Left lung (tissue), 10 donors: Measurements from ENCODE around the gene COL24A1. TPM values are rescaled to one million over a fixed set of nuclear protein-coding genes. Genes with fewer than 3 reads are reported as not detected.

Source experiments
- ATAC-seq: fragments of 200-7000 bp; cut with Tn5 transposase; one replicate; pipeline ENCODE4 v1.9.1; 2020; ENCODE audit warnings: moderate library complexity
- DNase-seq, 4 donors: peaks; one replicate each; pipeline ENCODE4 v3.0.0-alpha.2; 2013 to 2020
- H3K27ac ChIP-seq, 2 donors: fragments of 200-600 bp; sonication (generic) in 1 of 2; one replicate each; pipeline versions ENCODE4 v1.5.0 to v1.8.0; 2020 to 2021
- H3K27me3 ChIP-seq, 2 donors: fragments of 200-600 bp; sonication (generic) in 1 of 2; one replicate each; pipeline versions ENCODE4 v1.5.0 to v1.8.0; 2020 to 2021
- H3K36me3 ChIP-seq, 2 donors: fragments of 200-600 bp; sonication (generic) in 1 of 2; one replicate each; pipeline versions ENCODE4 v1.5.0 to v1.8.0; 2020 to 2021
- H3K4me1 ChIP-seq, 2 donors: fragments of 200-600 bp; one replicate each; pipeline ENCODE4 v1.8.0; 2021
- H3K4me3 ChIP-seq, 2 donors: fragments of 200-600 bp; sonication (generic) in 1 of 2; one replicate each; pipeline versions ENCODE4 v1.5.0 to v1.8.0; 2020 to 2021; ENCODE audit warnings: mild to moderate bottlenecking in 1 of 2
- H3K9me3 ChIP-seq, 2 donors: fragments of 200-600 bp; sonication (generic) in 1 of 2; one replicate each; pipeline versions ENCODE4 v1.5.0 to v1.8.0; 2020 to 2021
- CTCF ChIP-seq, 2 donors: fragments of 200-600 bp; sonication (generic) in 1 of 2; IDR thresholded peaks; one replicate each; pipeline versions ENCODE4 v1.5.0 to v1.8.0; 2021; ENCODE audit warnings: antibody characterized with exemption in 2 of 2
- intact Hi-C, 2 donors: fragments of 100-400 bp; cut with DNase I; formaldehyde crosslinking; loops; one replicate each; pipeline versions ENCODE4 v1.11.2 to v1.14.2; 2022
- polyA plus RNA-seq, 6 donors: library from polyadenylated mRNA; unstranded; fragments of 120-200 nt; gene quantifications; one replicate each; pipeline ENCODE4 v1.2.1, GENCODE V29; 2013; ENCODE audit not compliant: insufficient read length in 6 of 6
- total RNA-seq, 2 donors: library from RNA; stranded (reverse); fragmentation: NEBNext Ultra II Directional; extraction: Animal tissue kit (Norgen Biotek cat#: 25700); gene quantifications; one replicate each; pipeline ENCODE4 v1.2.1, GENCODE V29; 2021
- donor health status: DM: no; HTN: yes; CAD: no.
- donor health status: DM: no; HTN: no; CAD: no.

COL24A1 gene
- total and polyA plus RNA-seq, 8 donors = 0.84 to 40.8 (median 29.1) TPM

GRCh38 chr1:86149591-86149990, 7.0 kb downstream of the COL24A1 start:
- ATAC-seq (no peak), DNase-seq (no peak)
- H3K27ac ChIP-seq = no peak overlapping the region
- peaks cover 0 to 2% of the 10 kb centered on the region in 2 donors for H3K4me1 ChIP-seq
- no peak for TF ChIP-seq CTCF (IDR thresholded peaks at IDR 0.05)
- H3K36me3 ChIP-seq = no peaks in the 10 kb centered on the region
- no peak overlapping the region for H3K4me3 ChIP-seq
- peaks cover 5 to 8% of the 10 kb centered on the region in 2 donors for H3K27me3 ChIP-seq
- H3K9me3 ChIP-seq = no peaks in the 10 kb centered on the region
- intact Hi-C loops = no loop called here

DNA sequence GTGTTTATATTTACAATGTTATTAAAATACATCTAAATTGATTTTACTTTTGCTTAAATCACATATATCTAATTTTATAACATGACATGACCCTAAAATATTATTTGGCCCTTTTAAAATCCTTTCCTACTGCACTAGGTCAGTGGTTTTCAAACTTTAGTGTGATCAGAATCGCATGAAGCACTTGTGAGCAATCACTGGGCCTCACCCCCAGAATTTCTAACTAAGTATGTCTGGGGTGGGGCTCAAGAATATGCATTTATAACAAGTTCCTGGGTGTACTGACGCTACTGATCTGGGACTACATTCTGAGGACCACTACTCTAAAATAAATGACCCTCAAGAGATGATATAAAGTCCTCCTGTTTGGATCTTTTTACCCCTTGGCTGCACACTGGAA, 8.8 kb downstream of the COL24A1 start:
- H3K36me3 ChIP-seq = no peaks in the 10 kb centered on the region
- DNase-seq (no peak), ATAC-seq (no peak)
- no peaks in the 10 kb centered on the region for H3K9me3 ChIP-seq
- no peaks in the 10 kb centered on the region for H3K4me1 ChIP-seq
- intact Hi-C loops = no loop called here
- H3K27me3 ChIP-seq = no peaks in the 10 kb centered on the region
- no peak for TF ChIP-seq CTCF (IDR thresholded peaks at IDR 0.05)
- no peak overlapping the region for H3K4me3 ChIP-seq
- no peak overlapping the region for H3K27ac ChIP-seq

DNA sequence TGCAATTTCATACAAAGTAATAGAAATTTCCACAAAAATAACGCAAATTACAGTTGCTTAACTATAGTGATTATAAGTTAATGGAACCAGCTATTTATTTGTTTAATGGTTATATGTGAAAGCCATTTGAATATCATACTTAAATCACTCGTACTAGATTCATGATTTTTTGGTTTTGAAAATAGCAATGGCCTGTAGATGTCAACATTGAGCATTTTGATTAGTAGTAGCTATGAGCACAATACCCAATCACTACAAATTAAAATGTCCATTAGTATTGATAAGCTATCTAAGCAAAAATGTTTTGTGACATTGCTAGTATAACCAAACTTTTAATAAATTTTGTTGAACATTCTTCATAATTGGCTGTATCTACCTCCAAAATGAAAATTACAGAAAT, 10.0 kb downstream of the COL24A1 start:
- Histone ChIP-seq H3K36me3 (no peaks in the 10 kb centered on the region), H3K9me3 (no peaks in the 10 kb centered on the region), H3K27ac (no peak overlapping the region), H3K4me1 (no peaks in the 10 kb centered on the region), H3K27me3 (no peaks in the 10 kb centered on the region), H3K4me3 (no peak overlapping the region)
- intact Hi-C loops = no loop called here
- DNase-seq (no peak), ATAC-seq (no peak)
- TF ChIP-seq CTCF (IDR thresholded peaks at IDR 0.05) = no peak

DNA sequence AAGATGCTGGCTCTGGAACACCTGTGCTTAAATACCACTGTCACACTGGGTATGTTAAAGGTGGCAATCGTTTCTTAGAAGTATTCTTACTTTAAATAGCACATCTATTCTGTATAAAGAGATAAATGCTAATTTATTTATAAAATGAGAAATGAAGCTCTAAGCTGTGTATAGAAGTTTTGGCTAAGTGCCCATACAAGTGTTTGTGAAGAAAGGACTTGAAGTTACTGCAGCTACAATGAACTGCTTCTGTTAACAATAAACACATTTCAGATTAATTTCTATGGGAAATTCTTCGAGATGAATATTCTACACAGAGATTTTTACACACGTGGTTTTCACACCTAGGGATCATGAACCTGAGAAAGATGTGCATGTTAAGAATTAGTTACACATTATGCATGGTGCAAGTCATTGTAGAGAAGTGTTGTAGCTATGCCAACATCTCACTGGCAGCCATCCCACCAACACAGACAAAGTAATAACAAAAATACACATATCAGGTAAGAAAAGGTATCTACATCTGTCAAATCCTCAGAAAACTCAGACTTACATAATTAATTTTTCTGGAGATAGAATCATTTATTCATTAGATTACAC, 16.2 kb downstream of the COL24A1 start:
- ATAC-seq (no peak), DNase-seq (peak in 1 of 4 donors; percentile 16)
- Histone ChIP-seq H3K4me3 (no peak overlapping the region), H3K4me1 (no peaks in the 10 kb centered on the region), H3K27ac (no peak overlapping the region), H3K9me3 (no peaks in the 10 kb centered on the region), H3K27me3 (no peaks in the 10 kb centered on the region), H3K36me3 (no peaks in the 10 kb centered on the region)
- TF ChIP-seq CTCF (IDR thresholded peaks at IDR 0.05) = no peak
- intact Hi-C loops = no loop called here

DNA sequence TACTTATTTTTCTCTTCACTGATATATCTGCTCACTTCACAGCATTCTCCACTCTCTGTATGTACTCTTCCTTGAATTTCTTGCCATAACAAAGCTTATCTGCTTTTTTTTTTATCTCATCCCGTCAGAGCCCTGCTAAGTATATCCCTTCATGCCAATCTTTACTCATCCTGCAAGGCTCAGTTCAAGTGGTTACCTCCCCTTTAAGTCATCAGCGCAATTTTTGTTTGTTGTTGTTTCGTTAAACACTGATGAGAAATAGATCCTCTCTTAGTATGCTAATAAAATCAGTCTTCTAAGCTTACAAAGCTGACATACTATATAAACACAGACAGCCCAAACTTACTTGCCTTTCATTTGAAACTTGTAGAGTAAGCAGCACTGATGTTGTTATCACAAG, 17.8 kb downstream of the COL24A1 start:
- no peaks in the 10 kb centered on the region for H3K36me3 ChIP-seq
- no peaks in the 10 kb centered on the region for H3K27me3 ChIP-seq
- intact Hi-C loops = no loop called here
- H3K27ac ChIP-seq = no peak overlapping the region
- H3K4me3 ChIP-seq = no peak overlapping the region
- no peaks in the 10 kb centered on the region for H3K9me3 ChIP-seq
- H3K4me1 ChIP-seq = no peaks in the 10 kb centered on the region
- no peak for ATAC-seq
- no peak for DNase-seq
- no peak for TF ChIP-seq CTCF (IDR thresholded peaks at IDR 0.05)
